Ishikawa (cell line): ENCODE results near the gene ANKRD13D.

ENCODE experiments used
- NFIC ChIP-seq: IDR thresholded peaks from 2 replicates; pipeline ENCODE4 v1.6.1; 2012
- RAD21 ChIP-seq: IDR thresholded peaks from 2 replicates; pipeline ENCODE4 v1.6.1; 2012; ENCODE audit warnings: low read depth

DNA sequence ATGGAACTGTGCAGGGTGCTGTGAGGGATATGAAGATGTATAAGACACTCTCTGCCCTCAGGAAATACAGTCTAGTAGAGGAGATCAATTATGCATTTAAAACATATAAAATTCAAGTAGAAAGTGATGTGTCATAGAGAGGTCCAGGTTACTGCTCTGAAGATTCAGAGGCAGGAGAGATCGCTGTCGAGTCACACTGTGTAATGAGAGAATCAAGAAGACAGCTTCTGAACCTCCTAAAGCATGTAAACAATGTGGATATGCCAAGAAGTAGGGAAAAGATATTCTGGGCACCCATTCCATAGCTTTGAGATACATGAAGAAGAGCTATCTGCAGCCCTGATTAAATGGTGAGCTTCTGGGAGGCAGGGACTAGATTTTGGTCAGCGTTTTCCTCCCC is 30.9 kb downstream of the ANKRD13D start:
- TF ChIP-seq NFIC (no peak), RAD21 (no peak)
